HepG2 (cell line): ENCODE measurements around the gene ZSWIM5. TPM values are rescaled to one million over a fixed set of nuclear protein-coding genes. Genes with fewer than 3 reads are reported as not detected.

Source experiments
- CBX5 ChIP-seq: sonication (generic); formaldehyde crosslinking; IDR thresholded peaks from 2 replicates; pipeline ENCODE4 v1.4.0; 2020; ENCODE audit warnings: missing genetic modification reagents, borderline replicate concordance
- GATAD1 ChIP-seq: IDR thresholded peaks from 2 replicates; pipeline ENCODE4 v1.6.1; 2016; ENCODE audit warnings: missing genetic modification reagents, missing compliant biosample characterization
- GATAD2A ChIP-seq: IDR thresholded peaks from 2 replicates; pipeline ENCODE4 v1.6.1; 2016
- HOXA3 ChIP-seq: sonication (generic); formaldehyde crosslinking; IDR thresholded peaks from 2 replicates; pipeline ENCODE4 v1.5.0; 2020; ENCODE audit warnings: missing genetic modification reagents
- RNF2 ChIP-seq: fragments of 450-650 bp; conservative IDR thresholded peaks from 2 replicates; pipeline ENCODE4 v1.6.1; 2016; ENCODE audit warnings: low read depth
- polyA plus RNA-seq, 8 experiments: library from polyadenylated mRNA; depleted of rRNA in 3 of 8; stranded (reverse) in 7 of 8; unstranded in 1 of 8; fragments of >200 nt; fragmentation: Illumina TruSeq in 4 of 8; extraction: Trizol in 4 of 8; gene quantifications; 2 replicates each; pipeline versions ENCODE4 v1.2.1 to v1.2.3, GENCODE V29; 2011 to 2016; ENCODE audit warnings: low read depth in 4 of 8, missing spikeins in 1 of 8, mixed read lengths in 1 of 8; ENCODE audit not compliant: insufficient read depth in 1 of 8
- total RNA-seq, 5 experiments: library from RNA; depleted of rRNA; stranded (reverse); fragments of >200 nt; fragmentation: Illumina TruSeq; extraction: Trizol; gene quantifications; 2 replicates each; pipeline ENCODE4 v1.2.3, GENCODE V29; 2016; ENCODE audit warnings: low read depth in 1 of 5
- TF ChIP-seq, protein P1 (sequence below): sonication (generic); formaldehyde crosslinking; IDR thresholded peaks from 2 replicates; pipeline ENCODE4 v1.4.0; 2020; ENCODE audit warnings: missing genetic modification reagents
- TF ChIP-seq, protein P2 (sequence below): sonication (generic); formaldehyde crosslinking; IDR thresholded peaks from 2 replicates; pipeline ENCODE4 v1.5.0; 2020; ENCODE audit warnings: mild to moderate bottlenecking, missing genetic modification reagents, borderline replicate concordance

Gene ZSWIM5
- total and polyA plus RNA-seq, 2 of the 13 experiments (the other 11 are each of a cell fraction or from before 2014, with no cell fraction given), result 11.0 to 20.6 TPM

- TF ChIP-seq, protein P1, sequence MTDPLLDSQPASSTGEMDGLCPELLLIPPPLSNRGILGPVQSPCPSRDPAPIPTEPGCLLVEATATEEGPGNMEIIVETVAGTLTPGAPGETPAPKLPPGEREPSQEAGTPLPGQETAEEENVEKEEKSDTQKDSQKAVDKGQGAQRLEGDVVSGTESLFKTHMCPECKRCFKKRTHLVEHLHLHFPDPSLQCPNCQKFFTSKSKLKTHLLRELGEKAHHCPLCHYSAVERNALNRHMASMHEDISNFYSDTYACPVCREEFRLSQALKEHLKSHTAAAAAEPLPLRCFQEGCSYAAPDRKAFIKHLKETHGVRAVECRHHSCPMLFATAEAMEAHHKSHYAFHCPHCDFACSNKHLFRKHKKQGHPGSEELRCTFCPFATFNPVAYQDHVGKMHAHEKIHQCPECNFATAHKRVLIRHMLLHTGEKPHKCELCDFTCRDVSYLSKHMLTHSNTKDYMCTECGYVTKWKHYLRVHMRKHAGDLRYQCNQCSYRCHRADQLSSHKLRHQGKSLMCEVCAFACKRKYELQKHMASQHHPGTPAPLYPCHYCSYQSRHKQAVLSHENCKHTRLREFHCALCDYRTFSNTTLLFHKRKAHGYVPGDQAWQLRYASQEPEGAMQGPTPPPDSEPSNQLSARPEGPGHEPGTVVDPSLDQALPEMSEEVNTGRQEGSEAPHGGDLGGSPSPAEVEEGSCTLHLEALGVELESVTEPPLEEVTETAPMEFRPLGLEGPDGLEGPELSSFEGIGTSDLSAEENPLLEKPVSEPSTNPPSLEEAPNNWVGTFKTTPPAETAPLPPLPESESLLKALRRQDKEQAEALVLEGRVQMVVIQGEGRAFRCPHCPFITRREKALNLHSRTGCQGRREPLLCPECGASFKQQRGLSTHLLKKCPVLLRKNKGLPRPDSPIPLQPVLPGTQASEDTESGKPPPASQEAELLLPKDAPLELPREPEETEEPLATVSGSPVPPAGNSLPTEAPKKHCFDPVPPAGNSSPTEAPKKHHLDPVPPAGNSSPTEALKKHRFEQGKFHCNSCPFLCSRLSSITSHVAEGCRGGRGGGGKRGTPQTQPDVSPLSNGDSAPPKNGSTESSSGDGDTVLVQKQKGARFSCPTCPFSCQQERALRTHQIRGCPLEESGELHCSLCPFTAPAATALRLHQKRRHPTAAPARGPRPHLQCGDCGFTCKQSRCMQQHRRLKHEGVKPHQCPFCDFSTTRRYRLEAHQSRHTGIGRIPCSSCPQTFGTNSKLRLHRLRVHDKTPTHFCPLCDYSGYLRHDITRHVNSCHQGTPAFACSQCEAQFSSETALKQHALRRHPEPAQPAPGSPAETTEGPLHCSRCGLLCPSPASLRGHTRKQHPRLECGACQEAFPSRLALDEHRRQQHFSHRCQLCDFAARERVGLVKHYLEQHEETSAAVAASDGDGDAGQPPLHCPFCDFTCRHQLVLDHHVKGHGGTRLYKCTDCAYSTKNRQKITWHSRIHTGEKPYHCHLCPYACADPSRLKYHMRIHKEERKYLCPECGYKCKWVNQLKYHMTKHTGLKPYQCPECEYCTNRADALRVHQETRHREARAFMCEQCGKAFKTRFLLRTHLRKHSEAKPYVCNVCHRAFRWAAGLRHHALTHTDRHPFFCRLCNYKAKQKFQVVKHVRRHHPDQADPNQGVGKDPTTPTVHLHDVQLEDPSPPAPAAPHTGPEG, result no peak
- TF ChIP-seq RNF2 (no peak), CBX5 (CRISPR knock-in tag) (no peak), GATAD1 (CRISPR knock-in tag) (no peak), GATAD2A (CRISPR knock-in tag) (no peak), HOXA3 (CRISPR knock-in tag) (no peak)
- TF ChIP-seq, protein P2, sequence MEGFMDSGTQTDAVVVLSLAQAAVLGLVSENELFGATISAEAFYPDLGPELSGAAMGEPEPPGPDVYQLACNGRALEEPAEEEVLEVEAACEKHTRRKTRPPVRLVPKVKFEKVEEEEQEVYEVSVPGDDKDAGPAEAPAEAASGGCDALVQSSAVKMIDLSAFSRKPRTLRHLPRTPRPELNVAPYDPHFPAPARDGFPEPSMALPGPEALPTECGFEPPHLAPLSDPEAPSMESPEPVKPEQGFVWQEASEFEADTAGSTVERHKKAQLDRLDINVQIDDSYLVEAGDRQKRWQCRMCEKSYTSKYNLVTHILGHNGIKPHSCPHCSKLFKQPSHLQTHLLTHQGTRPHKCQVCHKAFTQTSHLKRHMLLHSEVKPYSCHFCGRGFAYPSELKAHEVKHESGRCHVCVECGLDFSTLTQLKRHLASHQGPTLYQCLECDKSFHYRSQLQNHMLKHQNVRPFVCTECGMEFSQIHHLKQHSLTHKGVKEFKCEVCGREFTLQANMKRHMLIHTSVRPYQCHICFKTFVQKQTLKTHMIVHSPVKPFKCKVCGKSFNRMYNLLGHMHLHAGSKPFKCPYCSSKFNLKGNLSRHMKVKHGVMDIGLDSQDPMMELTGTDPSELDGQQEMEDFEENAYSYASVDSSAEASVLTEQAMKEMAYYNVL, result no peak
These were observed 180.0 kb downstream of the ZSWIM5 start (continued) for GRCh38 chr1:45026446-45026845.
